Measurements from ENCODE around the gene LRRC7.
"Not testable (repeated sequence)": the region's sequence is repeated elsewhere in the genome, so short reads cannot be mapped to it uniquely, and the experiment has no call there.

LRRC7 gene

DNA sequence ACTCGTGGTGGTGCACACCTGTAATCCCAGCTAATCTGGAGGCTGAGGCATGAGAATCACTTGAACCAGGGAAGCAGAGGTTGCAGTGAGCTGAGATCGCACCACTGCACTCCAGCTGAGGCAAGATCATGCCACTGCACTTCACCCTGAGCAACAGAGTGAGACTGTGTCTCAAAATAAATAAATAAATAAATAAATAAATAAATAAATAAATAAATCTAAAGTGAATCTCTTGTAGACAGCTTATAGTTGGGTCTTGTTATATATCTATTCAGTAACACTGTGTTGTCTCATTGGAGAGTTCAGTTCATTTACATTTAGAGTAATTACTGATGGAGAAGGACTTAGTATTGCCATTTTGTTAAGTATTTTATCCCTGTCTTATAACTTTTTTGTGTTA, 379.2 kb downstream of the LRRC7 start:
- TF ChIP-seq, protein P1, sequence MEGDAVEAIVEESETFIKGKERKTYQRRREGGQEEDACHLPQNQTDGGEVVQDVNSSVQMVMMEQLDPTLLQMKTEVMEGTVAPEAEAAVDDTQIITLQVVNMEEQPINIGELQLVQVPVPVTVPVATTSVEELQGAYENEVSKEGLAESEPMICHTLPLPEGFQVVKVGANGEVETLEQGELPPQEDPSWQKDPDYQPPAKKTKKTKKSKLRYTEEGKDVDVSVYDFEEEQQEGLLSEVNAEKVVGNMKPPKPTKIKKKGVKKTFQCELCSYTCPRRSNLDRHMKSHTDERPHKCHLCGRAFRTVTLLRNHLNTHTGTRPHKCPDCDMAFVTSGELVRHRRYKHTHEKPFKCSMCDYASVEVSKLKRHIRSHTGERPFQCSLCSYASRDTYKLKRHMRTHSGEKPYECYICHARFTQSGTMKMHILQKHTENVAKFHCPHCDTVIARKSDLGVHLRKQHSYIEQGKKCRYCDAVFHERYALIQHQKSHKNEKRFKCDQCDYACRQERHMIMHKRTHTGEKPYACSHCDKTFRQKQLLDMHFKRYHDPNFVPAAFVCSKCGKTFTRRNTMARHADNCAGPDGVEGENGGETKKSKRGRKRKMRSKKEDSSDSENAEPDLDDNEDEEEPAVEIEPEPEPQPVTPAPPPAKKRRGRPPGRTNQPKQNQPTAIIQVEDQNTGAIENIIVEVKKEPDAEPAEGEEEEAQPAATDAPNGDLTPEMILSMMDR (conservative IDR thresholded peaks at IDR 0.05), result no peak

GRCh38 chr1:69947837-69948236, 380.1 kb downstream of the LRRC7 start:
- TF ChIP-seq, protein P1 (conservative IDR thresholded peaks at IDR 0.05), result no peak

More for the DNA sequence above, 379.2 kb downstream of the LRRC7 start:
- H3K27ac ChIP-seq, result no peak overlapping the region

DNA sequence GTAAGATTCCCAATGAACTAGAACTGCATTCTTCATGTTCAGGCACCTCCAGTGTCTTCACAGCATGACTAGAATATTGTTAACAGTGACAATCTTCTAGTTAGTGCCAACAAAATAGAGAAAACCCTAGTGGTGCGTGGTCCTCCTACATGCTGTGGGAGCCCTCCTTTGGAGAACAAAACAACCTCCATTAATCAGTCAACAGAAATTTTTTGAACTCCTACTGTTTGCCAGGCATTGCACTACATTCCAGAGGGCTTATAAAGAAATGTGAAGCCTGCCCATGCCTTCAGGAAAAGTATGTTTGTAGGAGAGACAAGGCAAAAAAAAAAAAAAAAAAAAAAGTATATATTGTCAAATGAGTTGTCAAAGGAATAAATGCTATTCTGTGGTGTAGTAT, 385.0 kb downstream of the LRRC7 start:
- H3K27ac ChIP-seq, result no peak overlapping the region
- TF ChIP-seq, protein P1 (conservative IDR thresholded peaks at IDR 0.05), result no peak

More at GRCh38 chr1:69947837-69948236, 380.1 kb downstream of the LRRC7 start:
- H3K27ac ChIP-seq, result no peak overlapping the region

- not testable (repeated sequence) for H3K27ac ChIP-seq
Observed at GRCh38 chr1:69962452-69962851, 394.7 kb downstream of the LRRC7 start.

GRCh38 chr1:69967245-69967766, 399.6 kb downstream of the LRRC7 start:
- no peak overlapping the region for H3K27ac ChIP-seq
- TF ChIP-seq, protein P1 (conservative IDR thresholded peaks at IDR 0.05), result no peak

DNA sequence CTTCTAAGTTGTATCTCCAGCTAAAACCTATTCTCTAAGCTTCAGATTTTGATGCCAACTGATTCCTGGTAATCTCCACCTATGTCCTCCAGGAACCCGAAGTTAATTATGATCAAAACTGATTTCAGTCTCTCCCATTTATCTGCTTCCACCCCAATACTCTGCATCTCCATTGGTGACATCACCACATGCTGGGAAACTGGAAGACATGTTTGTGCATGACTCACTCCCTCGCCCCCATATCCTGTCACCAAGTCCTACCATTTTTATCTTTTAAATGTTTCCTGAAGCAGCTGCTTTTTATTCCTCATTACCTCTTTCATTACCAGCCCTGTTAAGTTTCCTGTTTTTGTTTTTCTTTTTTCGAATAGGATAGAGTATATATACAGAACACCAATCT, 409.2 kb downstream of the LRRC7 start:
- TF ChIP-seq, protein P1 (conservative IDR thresholded peaks at IDR 0.05), result no peak
- H3K27ac ChIP-seq, result no peak overlapping the region

DNA sequence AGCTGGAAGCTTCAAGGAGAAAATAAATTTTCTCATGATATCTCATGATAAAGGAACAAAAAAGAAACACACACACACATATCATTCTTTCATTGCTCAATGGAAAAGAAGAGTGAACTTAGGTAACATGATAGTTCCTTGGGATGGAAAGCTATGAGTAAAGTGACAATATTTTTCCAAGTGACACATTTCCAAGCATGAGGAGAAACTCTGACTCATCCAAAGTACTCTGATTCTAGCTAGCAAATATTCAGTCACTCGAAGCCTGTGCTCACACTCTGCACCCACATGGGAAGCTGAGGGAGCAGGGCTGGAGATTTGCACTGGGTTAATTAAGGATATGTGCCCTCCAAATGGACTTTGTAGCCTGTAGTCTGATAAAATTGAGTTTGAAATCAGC, 415.3 kb downstream of the LRRC7 start:
- TF ChIP-seq, protein P1 (conservative IDR thresholded peaks at IDR 0.05), result no peak
- H3K27ac ChIP-seq, result no peak overlapping the region

DNA sequence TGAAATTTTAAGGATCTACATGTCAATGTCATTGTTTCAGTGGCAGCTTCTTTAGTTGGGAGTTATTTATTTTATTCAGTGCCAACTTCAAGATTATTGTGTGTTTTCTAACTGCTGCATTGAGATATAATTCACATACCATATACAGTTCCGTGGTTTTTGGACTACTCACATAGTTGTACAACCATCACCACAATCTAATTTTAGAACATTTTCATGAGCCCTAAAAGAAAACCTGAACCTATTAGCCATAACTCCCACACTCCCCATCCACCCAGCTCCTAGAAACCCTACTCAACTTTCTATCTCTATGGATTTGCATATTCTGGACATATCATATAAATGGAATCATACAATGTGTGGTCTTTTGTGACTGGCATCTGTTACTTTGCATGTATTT, 417.7 kb downstream of the LRRC7 start:
- H3K27ac ChIP-seq, result no peak overlapping the region
- TF ChIP-seq, protein P1 (conservative IDR thresholded peaks at IDR 0.05), result no peak
